ENCODE data around the gene NTM.

The NTM gene

GRCh38 chr11:132263875-132264274 is 893.5 kb downstream of the NTM start:
- no peak for FAIRE-seq
- no peak for TF ChIP-seq CTCF (IDR thresholded peaks at IDR 0.05; ENCODE audit: insufficient read depth, missing control alignments)
- DNase-seq (ENCODE audit: insufficient read length, low spot score): no peak

- TF ChIP-seq CTCF (IDR thresholded peaks at IDR 0.05; ENCODE audit: insufficient read depth, missing control alignments): no peak
- FAIRE-seq: no peak
- DNase-seq (ENCODE audit: insufficient read length, low spot score): no peak
These were observed 894.2 kb downstream of the NTM start for GRCh38 chr11:132264616-132265015.

GRCh38 chr11:132278801-132279574 is 908.6 kb downstream of the NTM start:
- DNase-seq (ENCODE audit: insufficient read length, low spot score) (no peak), FAIRE-seq (no peak)
- peak; percentile 58 for TF ChIP-seq CTCF (IDR thresholded peaks at IDR 0.05; ENCODE audit: insufficient read depth, missing control alignments)

GRCh38 chr11:132284048-132284447 is 913.6 kb downstream of the NTM start:
- FAIRE-seq (no peak), DNase-seq (ENCODE audit: insufficient read length, low spot score) (no peak)
- no peak for TF ChIP-seq CTCF (IDR thresholded peaks at IDR 0.05; ENCODE audit: insufficient read depth, missing control alignments)

- no peak for FAIRE-seq
- DNase-seq (ENCODE audit: insufficient read length, low spot score): no peak
- no peak for TF ChIP-seq CTCF (IDR thresholded peaks at IDR 0.05; ENCODE audit: insufficient read depth, missing control alignments)
These were observed 914.2 kb downstream of the NTM start for GRCh38 chr11:132284611-132285010.

- DNase-seq (ENCODE audit: insufficient read length, low spot score) (no peak), FAIRE-seq (no peak)
- no peak for TF ChIP-seq CTCF (IDR thresholded peaks at IDR 0.05; ENCODE audit: insufficient read depth, missing control alignments)
These were observed 915.2 kb downstream of the NTM start for GRCh38 chr11:132285631-132286030.

GRCh38 chr11:132286106-132286505 is 915.7 kb downstream of the NTM start:
- no peak for TF ChIP-seq CTCF (IDR thresholded peaks at IDR 0.05; ENCODE audit: insufficient read depth, missing control alignments)
- DNase-seq (ENCODE audit: insufficient read length, low spot score) (no peak), FAIRE-seq (no peak)
